Kidney (tissue), 14 donors: Measurements from ENCODE around the gene NR3C2. TPM values are rescaled to one million over a fixed set of nuclear protein-coding genes. Genes with fewer than 3 reads are reported as not detected.

Source experiments
- DNase-seq, 5 donors: peaks; one replicate each; pipeline ENCODE4 v3.0.0-alpha.2; 2013 to 2020
- FAIRE-seq: peaks from 2 replicates; lab custom pipeline; 2012; peaks lifted over from hg19 to GRCh38; lab: Jason Lieb, UNC
- H3K27ac ChIP-seq, 2 donors: one replicate each; pipeline ENCODE4 v1.7.0; 2013; ENCODE audit warnings: low read depth in 2 of 2, low read length in 2 of 2, inconsistent platforms in 1 of 2
- H3K27me3 ChIP-seq: one replicate; pipeline ENCODE4 v1.7.1; 2013; ENCODE audit warnings: low read length, inconsistent platforms; ENCODE audit not compliant: control insufficient read depth, insufficient read depth
- H3K36me3 ChIP-seq, 3 donors: one replicate each; pipeline versions ENCODE4 v1.7.0 to v1.7.1; 2013; ENCODE audit warnings: low read length in 3 of 3, control low read depth in 1 of 3, inconsistent platforms in 1 of 3; ENCODE audit not compliant: insufficient read depth in 3 of 3, control insufficient read depth in 2 of 3
- H3K4me1 ChIP-seq, 3 donors: one replicate each; pipeline versions ENCODE4 v1.7.0 to v1.7.1; 2013; ENCODE audit warnings: low read length in 3 of 3, inconsistent platforms in 1 of 3, low read depth in 1 of 3; ENCODE audit not compliant: control insufficient read depth in 2 of 3, insufficient read depth in 2 of 3
- H3K4me3 ChIP-seq, 3 donors: one replicate each; pipeline versions ENCODE4 v1.7.0 to v1.8.1; 2013; ENCODE audit warnings: low read length in 3 of 3, control low read depth in 1 of 3, inconsistent platforms in 1 of 3
- H3K9ac ChIP-seq, 3 donors: one replicate each; pipeline versions ENCODE4 v1.7.0 to v1.7.1; 2013; ENCODE audit warnings: low read length in 3 of 3, control low read depth in 1 of 3, inconsistent platforms in 1 of 3
- H3K9me3 ChIP-seq, 3 donors: one replicate each; pipeline versions ENCODE4 v1.7.0 to v1.7.1; 2013; ENCODE audit warnings: low read length in 3 of 3, control low read depth in 1 of 3, inconsistent platforms in 1 of 3; ENCODE audit not compliant: control insufficient read depth in 2 of 3, insufficient read depth in 1 of 3
- intact Hi-C: fragments of 100-400 bp; cut with DNase I; formaldehyde crosslinking; loops from one replicate; pipeline ENCODE4 v1.11.1; 2022
- polyA plus RNA-seq: library from polyadenylated mRNA; stranded (reverse); fragments of 350-450 nt; fragmentation: Illumina TruSeq; extraction: RNeasy Lipid Tissue Mini Kit (QIAGEN cat#74804); gene quantifications from one replicate; pipeline ENCODE4 v1.2.3, GENCODE V29; 2014; ENCODE audit warnings: low read depth, low replicate concordance; ENCODE audit not compliant: insufficient read depth
- total RNA-seq: library from RNA; stranded (reverse); fragmentation: NEBNext Ultra II Directional; extraction: Animal tissue kit (Norgen Biotek cat#: 25700); gene quantifications from one replicate; pipeline ENCODE4 v1.2.1, GENCODE V29; 2021
- TF ChIP-seq, protein P1 (sequence below): IDR thresholded peaks from 3 replicates; pipeline ENCODE4 v1.5.1; 2012; ENCODE audit warnings: mild to moderate bottlenecking, moderate library complexity, borderline replicate concordance; ENCODE audit not compliant: insufficient read depth; ENCODE audit errors: extremely low read depth
- donor health status: control.
- donor health status: control.
- donor health status: control.
- donor health status: control.
- donor health status: control.
- donor health status: DM: yes; HTN: yes; CAD: no.
- donor health status: Normal renal cell carcinoma (clear cell type).

Gene NR3C2
- total and polyA plus RNA-seq, 2 donors from 2014 or later, result 8.7 to 43.4 TPM

DNA sequence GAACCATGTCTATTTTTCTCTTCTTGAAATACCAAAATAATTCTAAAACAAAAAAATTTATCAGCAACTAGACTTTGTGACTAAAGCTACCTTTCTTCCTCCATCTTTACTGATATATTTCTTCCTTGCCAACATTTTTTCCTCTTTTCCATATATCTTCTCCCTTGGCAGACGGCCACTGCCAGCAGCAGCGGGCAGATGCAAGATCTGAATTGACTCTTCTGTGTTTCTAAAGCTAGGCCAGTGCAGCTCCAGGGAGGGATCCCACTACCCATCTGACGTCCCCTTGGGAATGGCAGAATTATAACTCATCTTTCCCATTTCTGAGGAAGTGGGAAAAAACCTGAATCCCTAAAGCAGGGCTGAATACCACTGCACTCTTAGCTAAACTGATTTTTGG lies 206.4 kb downstream of the NR3C2 start:
- intact Hi-C loops, result no loop called here
- TF ChIP-seq, protein P1, sequence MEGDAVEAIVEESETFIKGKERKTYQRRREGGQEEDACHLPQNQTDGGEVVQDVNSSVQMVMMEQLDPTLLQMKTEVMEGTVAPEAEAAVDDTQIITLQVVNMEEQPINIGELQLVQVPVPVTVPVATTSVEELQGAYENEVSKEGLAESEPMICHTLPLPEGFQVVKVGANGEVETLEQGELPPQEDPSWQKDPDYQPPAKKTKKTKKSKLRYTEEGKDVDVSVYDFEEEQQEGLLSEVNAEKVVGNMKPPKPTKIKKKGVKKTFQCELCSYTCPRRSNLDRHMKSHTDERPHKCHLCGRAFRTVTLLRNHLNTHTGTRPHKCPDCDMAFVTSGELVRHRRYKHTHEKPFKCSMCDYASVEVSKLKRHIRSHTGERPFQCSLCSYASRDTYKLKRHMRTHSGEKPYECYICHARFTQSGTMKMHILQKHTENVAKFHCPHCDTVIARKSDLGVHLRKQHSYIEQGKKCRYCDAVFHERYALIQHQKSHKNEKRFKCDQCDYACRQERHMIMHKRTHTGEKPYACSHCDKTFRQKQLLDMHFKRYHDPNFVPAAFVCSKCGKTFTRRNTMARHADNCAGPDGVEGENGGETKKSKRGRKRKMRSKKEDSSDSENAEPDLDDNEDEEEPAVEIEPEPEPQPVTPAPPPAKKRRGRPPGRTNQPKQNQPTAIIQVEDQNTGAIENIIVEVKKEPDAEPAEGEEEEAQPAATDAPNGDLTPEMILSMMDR, result no peak
- H3K9me3 ChIP-seq, result peaks cover 0 to 6% (median 0%) of the 10 kb centered on the region in 3 donors
- no peak overlapping the region for H3K27ac ChIP-seq
- H3K4me1 ChIP-seq, result peaks cover 0 to 3% (median 0%) of the 10 kb centered on the region in 3 donors
- H3K4me3 ChIP-seq, result no peak overlapping the region
- no peak for DNase-seq
- FAIRE-seq, result no peak
- H3K27me3 ChIP-seq, result no peaks in the 10 kb centered on the region
- no peak overlapping the region for H3K9ac ChIP-seq
- no peaks in the 10 kb centered on the region for H3K36me3 ChIP-seq

DNA sequence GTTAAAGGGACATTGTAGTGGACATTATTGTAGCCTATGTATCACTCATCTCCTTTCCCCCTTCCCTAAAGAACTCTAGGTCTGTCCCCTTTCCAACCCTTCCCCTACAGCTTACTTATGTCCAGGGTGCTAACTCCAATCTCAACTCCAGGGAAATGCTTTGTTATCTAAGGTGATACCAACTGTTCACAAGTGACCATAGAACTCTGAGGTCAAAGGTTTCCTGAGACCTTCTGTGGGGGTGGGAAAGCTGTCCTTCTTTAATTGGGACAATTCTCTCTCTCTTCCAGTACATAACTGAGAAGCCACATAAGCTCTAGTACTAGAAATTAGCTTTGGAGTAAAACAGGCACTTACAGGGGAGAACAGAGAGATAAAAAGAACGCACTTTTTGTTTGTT lies 212.4 kb downstream of the NR3C2 start:
- H3K9me3 ChIP-seq, result peaks cover 0 to 6% (median 0%) of the 10 kb centered on the region in 3 donors
- no peak for DNase-seq
- no peaks in the 10 kb centered on the region for H3K27me3 ChIP-seq
- no peaks in the 10 kb centered on the region for H3K36me3 ChIP-seq
- no peaks in the 10 kb centered on the region for H3K4me1 ChIP-seq
- H3K9ac ChIP-seq, result no peak overlapping the region
- no peak for FAIRE-seq
- H3K4me3 ChIP-seq, result no peak overlapping the region
- TF ChIP-seq, protein P1, result no peak
- intact Hi-C loops, result no loop called here
- H3K27ac ChIP-seq, result no peak overlapping the region

- Histone ChIP-seq H3K27ac (no peak overlapping the region), H3K9ac (no peak overlapping the region), H3K4me1 (peaks cover 0 to 2% (median 0%) of the 10 kb centered on the region in 3 donors), H3K36me3 (no peaks in the 10 kb centered on the region), H3K9me3 (peaks cover 0 to 6% (median 0%) of the 10 kb centered on the region in 3 donors), H3K4me3 (no peak overlapping the region), H3K27me3 (no peaks in the 10 kb centered on the region)
- intact Hi-C loops, result no loop called here
- FAIRE-seq, result no peak
- DNase-seq, result no peak
- TF ChIP-seq, protein P1, result no peak
Observed at GRCh38 chr4:148229028-148229427, 213.2 kb downstream of the NR3C2 start.

GRCh38 chr4:148227147-148227546 lies 215.1 kb downstream of the NR3C2 start:
- intact Hi-C loops, result no loop called here
- H3K27ac ChIP-seq, result no peak overlapping the region
- FAIRE-seq, result no peak
- H3K4me1 ChIP-seq, result peaks cover 0 to 2% (median 0%) of the 10 kb centered on the region in 3 donors
- H3K27me3 ChIP-seq, result no peaks in the 10 kb centered on the region
- H3K9me3 ChIP-seq, result no peaks in the 10 kb centered on the region
- no peak overlapping the region for H3K4me3 ChIP-seq
- H3K9ac ChIP-seq, result no peak overlapping the region
- DNase-seq, result no peak
- no peaks in the 10 kb centered on the region for H3K36me3 ChIP-seq
- TF ChIP-seq, protein P1, result no peak
